Measurements from ENCODE around the gene HIPK4. TPM values are rescaled to one million over a fixed set of nuclear protein-coding genes. Genes with fewer than 3 reads are reported as not detected.

Gene HIPK4
- total and polyA plus RNA-seq, 9 of the 15 experiments (the other 6 are each of a cell fraction or from before 2014, with no cell fraction given) = 0.06 to 0.09 TPM; not detected in 7

GRCh38 chr19:40433391-40434216 is 43.6 kb upstream of the HIPK4 start (continued):
- TF ChIP-seq, protein P1, sequence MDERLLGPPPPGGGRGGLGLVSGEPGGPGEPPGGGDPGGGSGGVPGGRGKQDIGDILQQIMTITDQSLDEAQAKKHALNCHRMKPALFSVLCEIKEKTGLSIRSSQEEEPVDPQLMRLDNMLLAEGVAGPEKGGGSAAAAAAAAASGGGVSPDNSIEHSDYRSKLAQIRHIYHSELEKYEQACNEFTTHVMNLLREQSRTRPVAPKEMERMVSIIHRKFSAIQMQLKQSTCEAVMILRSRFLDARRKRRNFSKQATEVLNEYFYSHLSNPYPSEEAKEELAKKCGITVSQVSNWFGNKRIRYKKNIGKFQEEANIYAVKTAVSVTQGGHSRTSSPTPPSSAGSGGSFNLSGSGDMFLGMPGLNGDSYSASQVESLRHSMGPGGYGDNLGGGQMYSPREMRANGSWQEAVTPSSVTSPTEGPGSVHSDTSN (CRISPR knock-in tag; IDR thresholded peaks at IDR 0.05; ENCODE audit: low read depth) = no peak
- TF ChIP-seq, protein P1 (tag; conservative IDR thresholded peaks at IDR 0.05; ENCODE audit: low read depth) = no peak
- TF ChIP-seq USF2 (CRISPR knock-in tag; IDR thresholded peaks at IDR 0.05) = no peak
- TF ChIP-seq SP1 (CRISPR knock-in tag; IDR thresholded peaks at IDR 0.05) = peak; percentile 53; the same call in 1 of the 2 replicates
- TF ChIP-seq ID3 (CRISPR knock-in tag; IDR thresholded peaks at IDR 0.05) = no peak
- peak; percentile 59 for TF ChIP-seq ID3 (tag; IDR thresholded peaks at IDR 0.05)
- peak; percentile 61 for TF ChIP-seq POLR2B (IDR thresholded peaks at IDR 0.05; ENCODE audit: low read depth, partially characterized antibody)
- TF ChIP-seq ZBTB11 (CRISPR knock-in tag; IDR thresholded peaks at IDR 0.05) = peak in 1 of 3 experiments; percentile 53; a peak in 1 of 6 replicates
- TF ChIP-seq ZNF583 (CRISPR knock-in tag; IDR thresholded peaks at IDR 0.05) = peak; percentile 62; the same call in 1 of the 2 replicates
- TF ChIP-seq BHLHE40 (IDR thresholded peaks at IDR 0.05; ENCODE audit: low read length) = peak; percentile 47; the same call in 1 of the 2 replicates
- TF ChIP-seq PHF21A (IDR thresholded peaks at IDR 0.05; ENCODE audit: borderline replicate concordance, low read depth) = peak; percentile 7; the same call in 1 of the 2 replicates
- peak; percentile 46 for TF ChIP-seq POLR2AphosphoS5 (IDR thresholded peaks at IDR 0.05; ENCODE audit: control insufficient read depth, insufficient read depth, low read depth, low read length)
- TF ChIP-seq YY1 (IDR thresholded peaks at IDR 0.05; ENCODE audit: borderline replicate concordance in 1 of 3, control insufficient read depth in 1 of 3, extremely low read depth in 1 of 3, insufficient read depth in 3 of 3, insufficient read length in 1 of 3, insufficient replicate concordance in 2 of 3, low read depth in 1 of 3, low read length in 2 of 3) = peak in 2 of 3 experiments; percentile 66 to 89
- TF ChIP-seq SIN3A (IDR thresholded peaks at IDR 0.05; ENCODE audit: borderline replicate concordance in 2 of 2, control insufficient read depth in 1 of 2, low read depth in 2 of 2, low read length in 2 of 2) = peak in 1 of 2 experiments; percentile 30; a peak in 2 of 4 replicates
- TF ChIP-seq CCNT2 (IDR thresholded peaks at IDR 0.05; ENCODE audit: borderline replicate concordance, extremely low read depth, insufficient read length, low read depth, low read length) = peak; percentile 97
- peak; percentile 77 for TF ChIP-seq POLR2G (IDR thresholded peaks at IDR 0.05; ENCODE audit: low read depth, low read length)
- no peak for TF ChIP-seq ZNF551 (CRISPR knock-in tag; IDR thresholded peaks at IDR 0.05)

Measured in K562 (cell line).